Calu3 (cell line): ENCODE results near the gene CAP2. TPM values are rescaled to one million over a fixed set of nuclear protein-coding genes. Genes with fewer than 3 reads are reported as not detected.

Experiments used
- BruUV-seq: library from RNA; stranded (reverse); fragments of 400-500 nt; replicated peaks from 2 replicates; lab custom pipeline; 2021; lab: Mats Ljungman, UMichigan
- CTCF ChIA-PET: fragments of 300-600 bp; sonication (Branson Sonifier 250); formaldehyde crosslinking; loops from one replicate; lab custom pipeline; 2022; ENCODE audit warnings: antibody characterized with exemption; lab: Charles Lee
- DNase-seq: peaks from one replicate; pipeline ENCODE4 v3.0.0; 2022
- H3K27ac Mint-ChIP-seq: one replicate; pipeline ENCODE4 v1.8.0; 2022; ENCODE audit warnings: mixed read lengths; ENCODE audit not compliant: unreplicated experiment
- H3K27me3 Mint-ChIP-seq: one replicate; pipeline ENCODE4 v1.8.0; 2022; ENCODE audit warnings: mixed read lengths; ENCODE audit not compliant: unreplicated experiment
- H3K36me3 Mint-ChIP-seq: one replicate; pipeline ENCODE4 v1.8.0; 2022; ENCODE audit warnings: mild to moderate bottlenecking, moderate library complexity, mixed read lengths; ENCODE audit not compliant: insufficient read depth, unreplicated experiment
- H3K4me1 Mint-ChIP-seq: one replicate; pipeline ENCODE4 v1.8.0; 2022; ENCODE audit warnings: mild to moderate bottlenecking, low read depth, mixed read lengths; ENCODE audit not compliant: unreplicated experiment
- H3K4me3 Mint-ChIP-seq: one replicate; pipeline ENCODE4 v1.8.0; 2022; ENCODE audit warnings: mild to moderate bottlenecking, low read depth, moderate library complexity, mixed read lengths; ENCODE audit not compliant: unreplicated experiment
- H3K9me3 Mint-ChIP-seq: one replicate; pipeline ENCODE4 v1.8.0; 2022; ENCODE audit warnings: low read depth, mixed read lengths; ENCODE audit not compliant: unreplicated experiment
- intact Hi-C: fragments of 100-400 bp; cut with micrococcal nuclease; formaldehyde crosslinking; loops from one replicate; pipeline ENCODE4 v1.10.0; 2022; ENCODE audit not compliant: unreplicated experiment
- total RNA-seq: library from RNA; stranded (reverse); gene quantifications from 2 replicates; pipeline ENCODE4 v1.2.3, GENCODE V29; 2022
- TF ChIP-seq, protein P1 (sequence below): fragments of 200-600 bp; IDR thresholded peaks from one replicate; pipeline ENCODE4 v1.8.0; 2022; ENCODE audit warnings: antibody characterized with exemption; ENCODE audit not compliant: unreplicated experiment

The CAP2 gene
- total RNA-seq, 1 experiment from 2014 or later = 15.7 TPM

DNA sequence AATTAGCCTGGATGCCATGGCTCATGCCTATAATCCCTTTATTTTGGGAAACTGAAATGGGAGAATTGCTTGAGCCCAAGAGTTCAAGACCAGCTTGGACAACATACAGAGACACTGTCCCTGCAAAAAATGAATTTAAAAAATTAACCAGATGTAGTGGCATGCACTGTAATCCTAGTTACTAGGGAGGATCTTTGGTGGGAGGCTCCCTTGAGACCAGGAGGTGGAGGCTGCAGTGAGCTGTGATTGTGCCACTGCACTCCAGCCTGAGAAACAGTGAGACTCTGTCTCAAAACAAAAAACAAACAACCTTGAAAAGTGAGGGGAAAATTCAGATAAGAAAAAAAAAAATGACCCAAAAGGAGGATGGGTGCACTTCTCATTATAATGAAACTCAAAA is 23.4 kb downstream of the CAP2 start:
- H3K4me3 Mint-ChIP-seq = no peak overlapping the region
- TF ChIP-seq, protein P1, sequence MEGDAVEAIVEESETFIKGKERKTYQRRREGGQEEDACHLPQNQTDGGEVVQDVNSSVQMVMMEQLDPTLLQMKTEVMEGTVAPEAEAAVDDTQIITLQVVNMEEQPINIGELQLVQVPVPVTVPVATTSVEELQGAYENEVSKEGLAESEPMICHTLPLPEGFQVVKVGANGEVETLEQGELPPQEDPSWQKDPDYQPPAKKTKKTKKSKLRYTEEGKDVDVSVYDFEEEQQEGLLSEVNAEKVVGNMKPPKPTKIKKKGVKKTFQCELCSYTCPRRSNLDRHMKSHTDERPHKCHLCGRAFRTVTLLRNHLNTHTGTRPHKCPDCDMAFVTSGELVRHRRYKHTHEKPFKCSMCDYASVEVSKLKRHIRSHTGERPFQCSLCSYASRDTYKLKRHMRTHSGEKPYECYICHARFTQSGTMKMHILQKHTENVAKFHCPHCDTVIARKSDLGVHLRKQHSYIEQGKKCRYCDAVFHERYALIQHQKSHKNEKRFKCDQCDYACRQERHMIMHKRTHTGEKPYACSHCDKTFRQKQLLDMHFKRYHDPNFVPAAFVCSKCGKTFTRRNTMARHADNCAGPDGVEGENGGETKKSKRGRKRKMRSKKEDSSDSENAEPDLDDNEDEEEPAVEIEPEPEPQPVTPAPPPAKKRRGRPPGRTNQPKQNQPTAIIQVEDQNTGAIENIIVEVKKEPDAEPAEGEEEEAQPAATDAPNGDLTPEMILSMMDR = no peak
- no peak overlapping the region for H3K27ac Mint-ChIP-seq
- intact Hi-C loops = no loop called here
- no peaks in the 10 kb centered on the region for H3K36me3 Mint-ChIP-seq
- CTCF ChIA-PET = interaction anchor here (0.5 kb wide), 1 partner anchor 124 kb away, joined by 6 read pairs; no protein-coding TSS in a partner anchor
- H3K4me1 Mint-ChIP-seq = peaks cover 10% of the 10 kb centered on the region
- no peaks in the 10 kb centered on the region for H3K27me3 Mint-ChIP-seq
- no TSS peak for BruUV-seq
- no peaks in the 10 kb centered on the region for H3K9me3 Mint-ChIP-seq
- no peak for DNase-seq

DNA sequence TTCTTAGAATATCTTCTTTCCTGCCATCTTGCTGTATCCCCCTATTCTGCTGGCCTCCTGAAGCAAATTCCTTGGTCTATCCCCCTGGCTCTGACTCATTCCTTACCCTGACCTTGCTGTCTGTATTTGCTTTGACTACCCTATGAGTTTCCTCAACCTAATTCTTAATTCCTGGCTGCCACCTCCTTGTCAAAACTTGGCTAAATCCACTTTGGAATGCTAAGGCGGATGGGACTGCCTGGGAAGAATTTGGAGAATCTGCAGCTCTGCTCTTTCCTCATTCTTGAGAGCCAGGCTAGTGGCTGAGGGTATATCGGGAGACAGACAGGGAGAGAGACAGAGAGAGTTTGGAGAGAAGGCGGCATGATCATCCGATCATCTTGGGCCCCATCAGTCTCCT is 24.4 kb downstream of the CAP2 start:
- H3K27me3 Mint-ChIP-seq = no peaks in the 10 kb centered on the region
- BruUV-seq = no TSS peak
- TF ChIP-seq, protein P1 = no peak
- H3K36me3 Mint-ChIP-seq = no peaks in the 10 kb centered on the region
- no peak overlapping the region for H3K4me3 Mint-ChIP-seq
- peak; percentile 1 for DNase-seq
- CTCF ChIA-PET = interaction anchor here (0.7 kb wide), 1 partner anchor 763 kb away, joined by 3 read pairs; no protein-coding TSS in a partner anchor
- H3K4me1 Mint-ChIP-seq = peaks cover 10% of the 10 kb centered on the region
- intact Hi-C loops = no loop called here
- H3K9me3 Mint-ChIP-seq = no peaks in the 10 kb centered on the region
- H3K27ac Mint-ChIP-seq = no peak overlapping the region

DNA sequence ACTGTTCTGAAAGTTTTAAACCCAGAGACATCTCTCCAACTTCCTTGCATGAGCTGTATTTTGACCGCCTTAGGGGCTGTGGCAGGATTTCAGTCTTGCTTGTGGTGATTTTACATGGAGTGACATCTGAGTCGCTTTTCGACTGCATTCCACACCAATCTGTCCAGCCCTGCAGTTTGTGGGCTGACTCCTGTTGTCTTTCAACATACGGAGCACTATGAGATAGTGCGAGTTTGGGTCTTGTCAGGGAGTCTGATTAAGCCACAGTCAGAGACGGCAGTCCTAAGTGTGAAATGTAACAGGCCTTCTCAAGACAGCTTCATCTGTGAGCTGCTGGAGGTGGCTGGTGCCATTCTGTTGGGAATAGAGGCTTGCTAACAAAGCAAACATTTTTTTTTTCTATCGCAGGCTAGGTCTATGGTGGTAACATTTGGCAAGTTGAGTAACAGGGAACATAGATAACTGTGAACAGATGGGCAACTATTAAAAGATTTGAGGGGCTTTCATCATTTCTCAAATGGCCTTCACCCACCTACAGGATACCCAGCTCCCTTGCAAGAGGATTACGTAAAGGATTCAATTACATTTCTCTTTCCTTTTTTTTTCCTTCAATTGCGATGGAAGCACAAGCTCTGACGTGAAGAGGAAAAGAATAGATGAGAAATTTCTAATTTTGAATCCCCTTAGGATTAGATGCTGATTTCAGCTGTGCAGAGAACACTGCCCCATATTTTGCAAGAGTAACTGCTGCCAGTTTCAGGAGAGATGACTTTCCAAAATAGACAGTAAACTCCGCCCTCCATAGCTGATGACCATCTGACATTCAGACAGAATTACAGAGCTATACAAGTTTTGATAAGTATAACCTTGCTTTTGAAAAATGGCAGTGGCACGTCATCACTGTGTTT is 25.1 kb downstream of the CAP2 start:
- Mint-ChIP-seq H3K9me3 (no peaks in the 10 kb centered on the region), H3K27me3 (no peaks in the 10 kb centered on the region), H3K36me3 (no peaks in the 10 kb centered on the region), H3K27ac (no peak overlapping the region), H3K4me1 (peaks cover 10% of the 10 kb centered on the region), H3K4me3 (no peak overlapping the region)
- no TSS peak for BruUV-seq
- TF ChIP-seq, protein P1 = no peak
- CTCF ChIA-PET = no interaction called here
- no peak for DNase-seq
- intact Hi-C loops = no loop called here

DNA sequence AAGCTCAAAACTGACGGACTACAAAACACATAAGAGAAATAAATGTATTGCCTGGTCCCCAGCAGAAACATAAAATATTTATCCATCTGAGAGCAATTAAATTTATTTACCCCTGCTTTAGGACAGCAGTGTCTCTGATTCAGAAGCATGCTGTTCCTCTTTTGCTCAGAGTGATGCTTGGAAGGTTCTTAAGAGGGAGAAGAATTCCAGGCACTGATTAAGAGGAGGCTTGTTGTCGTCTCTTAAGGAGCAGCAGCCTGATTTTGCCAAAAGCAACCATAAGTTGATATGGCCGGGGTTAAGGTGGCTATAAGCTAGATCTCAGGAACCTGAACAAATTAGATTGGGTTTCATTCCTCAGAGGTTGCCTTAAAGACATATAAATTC is 25.8 kb downstream of the CAP2 start:
- no peak for DNase-seq
- intact Hi-C loops = no loop called here
- Mint-ChIP-seq H3K9me3 (no peaks in the 10 kb centered on the region), H3K4me1 (peaks cover 10% of the 10 kb centered on the region), H3K27me3 (no peaks in the 10 kb centered on the region), H3K4me3 (no peak overlapping the region), H3K36me3 (no peaks in the 10 kb centered on the region), H3K27ac (no peak overlapping the region)
- BruUV-seq = no TSS peak
- CTCF ChIA-PET = no interaction called here
- TF ChIP-seq, protein P1 = no peak
